Caco-2 (cell line): ENCODE data around the gene EIF4E1B. TPM values are rescaled to one million over a fixed set of nuclear protein-coding genes. Genes with fewer than 3 reads are reported as not detected.

Experiments used
- BruUV-seq: library from RNA; stranded (reverse); fragments of 400-500 nt; replicated peaks from 2 replicates; lab custom pipeline; 2021; lab: Mats Ljungman, UMichigan
- CTCF ChIA-PET: fragments of 300-600 bp; sonication (Branson Sonifier 250); formaldehyde crosslinking; loops from one replicate; lab custom pipeline; 2022; ENCODE audit warnings: antibody characterized with exemption; lab: Charles Lee
- POLR2A ChIA-PET: fragments of 300-600 bp; sonication (Branson Sonifier 250); formaldehyde crosslinking; loops from one replicate; lab custom pipeline; 2022; ENCODE audit warnings: antibody characterized with exemption; lab: Charles Lee
- DNase-seq, 2 experiments: peaks; one replicate each; pipeline versions ENCODE4 v3.0.0 to v3.0.0-alpha.2; 2020 to 2022
- H3K27me3 ChIP-seq: replicated peaks from 2 replicates; pipeline ENCODE4 v1.6.0; 2011; ENCODE audit warnings: low read length; ENCODE audit not compliant: control insufficient read depth, insufficient read depth
- H3K36me3 ChIP-seq: 2 replicates; pipeline ENCODE4 v1.5.1; 2011; ENCODE audit warnings: low read length; ENCODE audit not compliant: control insufficient read depth, insufficient read depth
- H3K4me1 ChIP-seq: fragments of 250-450 bp; sonication (Bioruptor Pico); 2 replicates; pipeline ENCODE4 v1.5.1; 2020; ENCODE audit warnings: mild to moderate bottlenecking
- H3K4me3 ChIP-seq: 2 replicates; pipeline ENCODE4 v1.5.1; 2011; ENCODE audit warnings: low read depth, mild to moderate bottlenecking, control low read depth, low read length
- H3K9me3 ChIP-seq: fragments of 250-450 bp; sonication (Bioruptor Pico); 2 replicates; pipeline ENCODE4 v1.5.1; 2020; ENCODE audit warnings: mild to moderate bottlenecking, moderate library complexity
- H3K27ac Mint-ChIP-seq: one replicate; pipeline ENCODE4 v1.8.0; 2022; ENCODE audit warnings: mixed read lengths; ENCODE audit not compliant: unreplicated experiment
- H3K27me3 Mint-ChIP-seq: one replicate; pipeline ENCODE4 v1.8.0; 2022; ENCODE audit warnings: mixed read lengths; ENCODE audit not compliant: insufficient read depth, unreplicated experiment
- H3K36me3 Mint-ChIP-seq: one replicate; pipeline ENCODE4 v1.8.0; 2022; ENCODE audit warnings: mild to moderate bottlenecking, mixed read lengths; ENCODE audit not compliant: insufficient read depth, unreplicated experiment
- H3K4me1 Mint-ChIP-seq: one replicate; pipeline ENCODE4 v1.8.0; 2022; ENCODE audit warnings: low read depth, mixed read lengths; ENCODE audit not compliant: unreplicated experiment
- H3K4me3 Mint-ChIP-seq: one replicate; pipeline ENCODE4 v1.8.0; 2022; ENCODE audit warnings: mild to moderate bottlenecking, moderate library complexity, mixed read lengths; ENCODE audit not compliant: unreplicated experiment
- H3K9me3 Mint-ChIP-seq: one replicate; pipeline ENCODE4 v1.8.0; 2022; ENCODE audit warnings: mixed read lengths; ENCODE audit not compliant: unreplicated experiment
- CTCF ChIP-seq, 2 experiments: fragments of 200-600 bp in 1 of 2; IDR thresholded peaks; 1 replicate in 1 of 2; 2 replicates in 1 of 2; pipeline versions ENCODE4 v1.5.1 to v1.8.0; 2011 to 2022; ENCODE audit warnings: antibody characterized with exemption in 1 of 2, control low read depth in 1 of 2, inconsistent platforms in 1 of 2, low read depth in 1 of 2, low read length in 1 of 2, mild to moderate bottlenecking in 1 of 2, moderate library complexity in 1 of 2; ENCODE audit not compliant: insufficient read depth in 1 of 2, severe bottlenecking in 1 of 2, unreplicated experiment in 1 of 2
- intact Hi-C: fragments of 100-400 bp; cut with micrococcal nuclease; formaldehyde crosslinking; loops from one replicate; pipeline ENCODE4 v1.10.0; 2022; ENCODE audit not compliant: unreplicated experiment
- total RNA-seq: library from RNA; stranded (reverse); gene quantifications from 2 replicates; pipeline ENCODE4 v1.2.3, GENCODE V29; 2022

EIF4E1B gene
- total RNA-seq, 1 experiment from 2014 or later, result not detected

- no peaks in the 10 kb centered on the region for H3K4me1 Mint-ChIP-seq
- Histone ChIP-seq H3K36me3 (no peaks in the 10 kb centered on the region), H3K9me3 (no peaks in the 10 kb centered on the region), H3K27me3 (peaks cover 3% of the 10 kb centered on the region), H3K4me3 (no peak overlapping the region), H3K4me1 (peaks cover 7% of the 10 kb centered on the region)
- DNase-seq, result no peak
- BruUV-seq, result no TSS peak
- no peak overlapping the region for H3K27ac Mint-ChIP-seq
- intact Hi-C loops, result no loop called here
- peaks cover 37% of the 10 kb centered on the region for H3K27me3 Mint-ChIP-seq
- ChIA-PET CTCF (no interaction called here), POLR2A (no interaction called here)
- TF ChIP-seq CTCF (IDR thresholded peaks at IDR 0.05; ENCODE audit: insufficient read depth in 1 of 2, low read depth in 1 of 2, low read length in 1 of 2, severe bottlenecking in 1 of 2, unreplicated experiment in 1 of 2), result no peak
- no peak overlapping the region for H3K4me3 Mint-ChIP-seq
- no peaks in the 10 kb centered on the region for H3K36me3 Mint-ChIP-seq
- H3K9me3 Mint-ChIP-seq, result no peaks in the 10 kb centered on the region
Observed at GRCh38 chr5:176631383-176632200, 1.1 kb downstream of the EIF4E1B start.

- Mint-ChIP-seq H3K27me3 (peaks cover 32% of the 10 kb centered on the region), H3K36me3 (no peaks in the 10 kb centered on the region), H3K4me1 (no peaks in the 10 kb centered on the region), H3K27ac (no peak overlapping the region), H3K4me3 (no peak overlapping the region), H3K9me3 (no peaks in the 10 kb centered on the region)
- no TSS peak for BruUV-seq
- POLR2A ChIA-PET, result no interaction called here
- no peaks in the 10 kb centered on the region for H3K9me3 ChIP-seq
- peaks cover 3% of the 10 kb centered on the region for H3K27me3 ChIP-seq
- peaks cover 7% of the 10 kb centered on the region for H3K4me1 ChIP-seq
- no peak overlapping the region for H3K4me3 ChIP-seq
- CTCF ChIA-PET, result no interaction called here
- H3K36me3 ChIP-seq, result no peaks in the 10 kb centered on the region
- DNase-seq, result no peak
- TF ChIP-seq CTCF (IDR thresholded peaks at IDR 0.05; ENCODE audit: insufficient read depth in 1 of 2, low read depth in 1 of 2, low read length in 1 of 2, severe bottlenecking in 1 of 2, unreplicated experiment in 1 of 2), result no peak
- intact Hi-C loops, result no loop called here
Observed at GRCh38 chr5:176632745-176633144, 2.3 kb downstream of the EIF4E1B start.

GRCh38 chr5:176633598-176633997, 3.1 kb downstream of the EIF4E1B start:
- Histone ChIP-seq H3K4me3 (no peak overlapping the region), H3K27me3 (peaks cover 3% of the 10 kb centered on the region), H3K9me3 (no peaks in the 10 kb centered on the region), H3K36me3 (no peaks in the 10 kb centered on the region), H3K4me1 (peaks cover 7% of the 10 kb centered on the region)
- DNase-seq, result no peak
- H3K36me3 Mint-ChIP-seq, result no peaks in the 10 kb centered on the region
- intact Hi-C loops, result no loop called here
- H3K9me3 Mint-ChIP-seq, result no peaks in the 10 kb centered on the region
- CTCF ChIA-PET, result no interaction called here
- no TSS peak for BruUV-seq
- H3K27ac Mint-ChIP-seq, result no peak overlapping the region
- H3K4me1 Mint-ChIP-seq, result no peaks in the 10 kb centered on the region
- POLR2A ChIA-PET, result no interaction called here
- no peak overlapping the region for H3K4me3 Mint-ChIP-seq
- no peak for TF ChIP-seq CTCF (IDR thresholded peaks at IDR 0.05; ENCODE audit: insufficient read depth in 1 of 2, low read depth in 1 of 2, low read length in 1 of 2, severe bottlenecking in 1 of 2, unreplicated experiment in 1 of 2)
- peaks cover 33% of the 10 kb centered on the region for H3K27me3 Mint-ChIP-seq
